Liver (tissue), 9 donors: ENCODE measurements around the gene SCART1. TPM values are rescaled to one million over a fixed set of nuclear protein-coding genes. Genes with fewer than 3 reads are reported as not detected.

Experiments used
- DNase-seq: peaks from one replicate; pipeline ENCODE4 v3.0.0-alpha.2; 2017; ENCODE audit warnings: low spot score
- H3K27ac ChIP-seq, 2 donors: one replicate each; pipeline ENCODE4 v1.7.0; 2013; ENCODE audit warnings: inconsistent platforms in 2 of 2, low read length in 2 of 2, control low read depth in 1 of 2, low read depth in 1 of 2, mild to moderate bottlenecking in 1 of 2
- H3K27me3 ChIP-seq, 4 donors: one replicate each; pipeline versions ENCODE4 v1.6.1 to v1.7.0; 2013; ENCODE audit warnings: low read length in 3 of 4, inconsistent platforms in 1 of 4, mild to moderate bottlenecking in 1 of 4, moderate library complexity in 1 of 4; ENCODE audit not compliant: control insufficient read depth in 4 of 4, insufficient read depth in 4 of 4
- H3K36me3 ChIP-seq, 4 donors: one replicate each; pipeline versions ENCODE4 v1.6.1 to v1.7.0; 2013; ENCODE audit warnings: low read length in 3 of 4, mild to moderate bottlenecking in 3 of 4, low read depth in 1 of 4, moderate library complexity in 1 of 4; ENCODE audit not compliant: control insufficient read depth in 4 of 4, insufficient read depth in 3 of 4
- H3K4me1 ChIP-seq, 4 donors: one replicate each; pipeline versions ENCODE4 v1.6.1 to v1.7.0; 2013; ENCODE audit warnings: low read length in 3 of 4, mild to moderate bottlenecking in 3 of 4, moderate library complexity in 1 of 4; ENCODE audit not compliant: control insufficient read depth in 4 of 4, insufficient read depth in 4 of 4
- H3K4me3 ChIP-seq, 3 donors: one replicate each; pipeline versions ENCODE4 v1.6.1 to v1.7.0; 2013; ENCODE audit warnings: low read length in 3 of 3, control low read depth in 1 of 3, low read depth in 1 of 3, mild to moderate bottlenecking in 1 of 3
- H3K9ac ChIP-seq, 2 donors: one replicate each; pipeline ENCODE4 v1.7.0; 2013; ENCODE audit warnings: low read length in 2 of 2, mild to moderate bottlenecking in 2 of 2, moderate library complexity in 2 of 2, control low read depth in 1 of 2, low read depth in 1 of 2
- H3K9me3 ChIP-seq, 4 donors: one replicate each; pipeline versions ENCODE4 v1.6.1 to v1.7.0; 2013; ENCODE audit warnings: low read length in 3 of 4; ENCODE audit not compliant: control insufficient read depth in 4 of 4
- ATF3 ChIP-seq: IDR thresholded peaks from 2 replicates; pipeline ENCODE4 v1.6.1; 2016; ENCODE audit warnings: antibody characterized with exemption
- CTCF ChIP-seq: fragments of 150-350 bp; IDR thresholded peaks from 2 replicates; pipeline ENCODE4 v1.5.1; 2017; ENCODE audit warnings: improper control_type of control experiment, low read depth, low read length; ENCODE audit not compliant: missing input control
- EGR1 ChIP-seq, 2 donors: IDR thresholded peaks; 2 replicates each; pipeline ENCODE4 v1.6.1; 2016 to 2018; ENCODE audit warnings: antibody characterized with exemption in 2 of 2, low read depth in 2 of 2
- FOXA2 ChIP-seq: IDR thresholded peaks from 2 replicates; pipeline ENCODE4 v1.6.1; 2016; ENCODE audit warnings: antibody characterized with exemption
- GABPA ChIP-seq, 2 donors: IDR thresholded peaks in 1 of 2; conservative IDR thresholded peaks in 1 of 2; 2 replicates each; pipeline ENCODE4 v1.6.1; 2016; ENCODE audit warnings: antibody characterized with exemption in 2 of 2, mild to moderate bottlenecking in 1 of 2, moderate library complexity in 1 of 2
- HNF4A ChIP-seq, 2 donors: conservative IDR thresholded peaks; 2 replicates each; pipeline ENCODE4 v1.6.1; 2016; ENCODE audit warnings: antibody characterized with exemption in 2 of 2, mild to moderate bottlenecking in 2 of 2
- JUND ChIP-seq, 2 donors: IDR thresholded peaks; 2 replicates each; pipeline ENCODE4 v1.6.1; 2016; ENCODE audit warnings: antibody characterized with exemption in 2 of 2
- NR2F2 ChIP-seq: IDR thresholded peaks from 2 replicates; pipeline ENCODE4 v1.6.1; 2016; ENCODE audit warnings: antibody characterized with exemption
- RAD21 ChIP-seq, 2 donors: IDR thresholded peaks; 2 replicates each; pipeline ENCODE4 v1.6.1; 2016; ENCODE audit warnings: antibody characterized with exemption in 2 of 2, mild to moderate bottlenecking in 2 of 2
- RXRA ChIP-seq, 2 donors: IDR thresholded peaks; 2 replicates each; pipeline ENCODE4 v1.6.1; 2017 to 2018; ENCODE audit warnings: antibody characterized with exemption in 2 of 2, mild to moderate bottlenecking in 1 of 2
- SP1 ChIP-seq: IDR thresholded peaks from 2 replicates; pipeline ENCODE4 v1.6.1; 2018; ENCODE audit warnings: antibody characterized with exemption, mild to moderate bottlenecking
- TAF1 ChIP-seq: conservative IDR thresholded peaks from 2 replicates; pipeline ENCODE4 v1.6.1; 2016; ENCODE audit warnings: antibody characterized with exemption, mild to moderate bottlenecking
- YY1 ChIP-seq: IDR thresholded peaks from 2 replicates; pipeline ENCODE4 v1.6.1; 2016; ENCODE audit warnings: antibody characterized with exemption, mild to moderate bottlenecking
- WGBS: extraction: QIAGEN DNeasy Blood & Tissue Kit; methylation state at CpG from one replicate; pipeline ENCODE4 v1.1.7; 2013; 5-methylcytosine and 5-hydroxymethylcytosine counted together
- polyA plus RNA-seq, 2 donors: library from polyadenylated mRNA; stranded (reverse) in 1 of 2; unstranded in 1 of 2; fragments of 200-250 nt in 1 of 2; fragments of >200 nt in 1 of 2; fragmentation: Nextera tagmentation in 1 of 2; extraction: Ambion mirVana in 1 of 2; gene quantifications; one replicate each; pipeline versions ENCODE4 v1.2.1 to v1.2.3, GENCODE V29; 2013 to 2015
- total RNA-seq, 2 donors: library from RNA; depleted of rRNA; stranded (reverse); fragments of >200 nt; gene quantifications; one replicate each; pipeline ENCODE4 v1.2.3, GENCODE V29; 2014
- TF ChIP-seq, protein P1 (sequence below): IDR thresholded peaks from 2 replicates; pipeline ENCODE4 v1.6.1; 2016; ENCODE audit warnings: antibody characterized with exemption, mild to moderate bottlenecking
- TF ChIP-seq, protein P2 (sequence below): IDR thresholded peaks from 2 replicates; pipeline ENCODE4 v1.6.1; 2016; ENCODE audit warnings: antibody characterized with exemption
- donor health status: healthy.
- donor health status: healthy.
- donor health status: healthy.
- donor health status: healthy.
- donor health status: healthy.

The SCART1 gene
- total and polyA plus RNA-seq, 4 donors, result 0.32 to 1.1 (median 0.68) TPM

DNA sequence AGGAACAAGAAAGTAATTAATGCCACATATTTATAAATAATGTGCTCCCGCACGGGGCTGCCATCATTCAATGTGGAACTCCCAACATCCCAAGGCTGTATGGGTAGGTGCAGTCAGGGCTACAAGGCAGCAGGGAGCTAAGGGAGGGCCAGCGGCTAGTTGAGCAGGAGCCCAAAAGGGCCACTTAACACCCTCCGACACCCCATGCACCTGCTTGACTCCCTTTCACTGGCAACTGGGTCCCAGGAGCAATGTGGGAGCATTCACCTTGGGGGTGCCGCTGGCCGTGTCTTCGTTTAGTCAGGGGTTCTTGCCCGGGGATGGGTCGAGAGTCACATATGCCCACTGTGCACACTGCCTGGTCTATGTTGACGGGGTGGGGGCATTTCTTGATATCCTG, 27.9 kb downstream of the SCART1 start:
- TF ChIP-seq EGR1 (IDR thresholded peaks at IDR 0.05; ENCODE audit: low read depth in 2 of 2) (no peak), RAD21 (IDR thresholded peaks at IDR 0.05) (no peak), ATF3 (no peak), YY1 (no peak), GABPA (IDR thresholded peaks at IDR 0.05 in 1 of 2, conservative IDR thresholded peaks at IDR 0.05 in 1 of 2) (no peak)
- no peak overlapping the region for H3K4me3 ChIP-seq
- H3K36me3 ChIP-seq, result no peaks in the 10 kb centered on the region
- DNase-seq, result no peak
- 87% methylated on average over 10 of the region's 10 CpGs for whole genome bisulfite sequencing
- no peak overlapping the region for H3K27ac ChIP-seq
- no peaks in the 10 kb centered on the region for H3K27me3 ChIP-seq
- H3K9me3 ChIP-seq, result peaks cover 2 to 5% (median 4%) of the 10 kb centered on the region in 4 donors
- H3K4me1 ChIP-seq, result no peaks in the 10 kb centered on the region
- no peak overlapping the region for H3K9ac ChIP-seq

DNA sequence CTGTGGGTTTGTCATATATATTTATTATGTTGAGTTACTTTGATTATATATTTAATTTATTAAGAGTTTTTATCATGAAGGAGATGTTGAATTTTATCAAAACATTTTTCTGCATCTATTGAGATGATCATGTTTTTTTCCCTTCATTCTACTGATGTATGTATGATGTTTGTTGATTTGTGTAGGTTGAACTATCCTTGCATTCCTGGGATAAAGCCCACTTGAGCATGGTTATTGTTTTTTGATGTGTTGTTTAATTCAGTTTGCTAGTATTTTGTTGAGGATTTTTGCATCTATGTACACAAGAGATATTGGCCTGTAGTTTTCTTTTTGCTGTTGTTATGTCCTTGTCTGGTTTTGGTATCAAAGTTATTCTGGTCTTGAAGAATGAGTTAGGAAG, 31.1 kb downstream of the SCART1 start:
- no peak overlapping the region for H3K9ac ChIP-seq
- H3K4me1 ChIP-seq, result no peaks in the 10 kb centered on the region
- H3K9me3 ChIP-seq, result peaks cover 2 to 12% (median 6%) of the 10 kb centered on the region in 4 donors
- H3K4me3 ChIP-seq, result no peak overlapping the region
- no peaks in the 10 kb centered on the region for H3K36me3 ChIP-seq
- H3K27me3 ChIP-seq, result no peaks in the 10 kb centered on the region
- H3K27ac ChIP-seq, result no peak overlapping the region
- TF ChIP-seq RAD21 (IDR thresholded peaks at IDR 0.05) (no peak), FOXA2 (no peak), TAF1 (no peak), JUND (IDR thresholded peaks at IDR 0.05) (no peak), GABPA (IDR thresholded peaks at IDR 0.05 in 1 of 2, conservative IDR thresholded peaks at IDR 0.05 in 1 of 2) (no peak), HNF4A (conservative IDR thresholded peaks at IDR 0.05) (no peak), NR2F2 (no peak), ATF3 (no peak), RXRA (IDR thresholded peaks at IDR 0.05) (no peak)
- TF ChIP-seq, protein P1, sequence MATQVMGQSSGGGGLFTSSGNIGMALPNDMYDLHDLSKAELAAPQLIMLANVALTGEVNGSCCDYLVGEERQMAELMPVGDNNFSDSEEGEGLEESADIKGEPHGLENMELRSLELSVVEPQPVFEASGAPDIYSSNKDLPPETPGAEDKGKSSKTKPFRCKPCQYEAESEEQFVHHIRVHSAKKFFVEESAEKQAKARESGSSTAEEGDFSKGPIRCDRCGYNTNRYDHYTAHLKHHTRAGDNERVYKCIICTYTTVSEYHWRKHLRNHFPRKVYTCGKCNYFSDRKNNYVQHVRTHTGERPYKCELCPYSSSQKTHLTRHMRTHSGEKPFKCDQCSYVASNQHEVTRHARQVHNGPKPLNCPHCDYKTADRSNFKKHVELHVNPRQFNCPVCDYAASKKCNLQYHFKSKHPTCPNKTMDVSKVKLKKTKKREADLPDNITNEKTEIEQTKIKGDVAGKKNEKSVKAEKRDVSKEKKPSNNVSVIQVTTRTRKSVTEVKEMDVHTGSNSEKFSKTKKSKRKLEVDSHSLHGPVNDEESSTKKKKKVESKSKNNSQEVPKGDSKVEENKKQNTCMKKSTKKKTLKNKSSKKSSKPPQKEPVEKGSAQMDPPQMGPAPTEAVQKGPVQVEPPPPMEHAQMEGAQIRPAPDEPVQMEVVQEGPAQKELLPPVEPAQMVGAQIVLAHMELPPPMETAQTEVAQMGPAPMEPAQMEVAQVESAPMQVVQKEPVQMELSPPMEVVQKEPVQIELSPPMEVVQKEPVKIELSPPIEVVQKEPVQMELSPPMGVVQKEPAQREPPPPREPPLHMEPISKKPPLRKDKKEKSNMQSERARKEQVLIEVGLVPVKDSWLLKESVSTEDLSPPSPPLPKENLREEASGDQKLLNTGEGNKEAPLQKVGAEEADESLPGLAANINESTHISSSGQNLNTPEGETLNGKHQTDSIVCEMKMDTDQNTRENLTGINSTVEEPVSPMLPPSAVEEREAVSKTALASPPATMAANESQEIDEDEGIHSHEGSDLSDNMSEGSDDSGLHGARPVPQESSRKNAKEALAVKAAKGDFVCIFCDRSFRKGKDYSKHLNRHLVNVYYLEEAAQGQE, result no peak
- no peak for DNase-seq

DNA sequence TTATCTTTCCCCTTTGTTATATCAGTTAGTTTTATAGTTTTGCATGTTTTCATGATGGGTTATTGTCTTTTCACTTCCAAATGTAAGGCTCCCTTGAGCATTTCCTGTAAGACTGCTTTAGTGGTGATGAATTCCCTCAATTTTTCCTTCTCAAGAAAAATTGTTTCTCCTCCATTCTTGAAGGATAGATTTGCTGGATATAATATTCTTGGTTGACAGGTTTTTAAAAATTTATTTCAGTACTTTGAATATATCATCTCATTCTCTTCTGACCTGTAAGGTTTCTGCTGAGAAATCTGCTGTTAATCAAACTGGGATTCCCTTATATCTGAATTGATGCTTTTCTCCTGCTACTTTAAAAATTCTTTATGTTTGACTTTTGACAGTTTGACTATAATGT, 33.3 kb downstream of the SCART1 start:
- Histone ChIP-seq H3K9ac (no peak overlapping the region), H3K4me3 (no peak overlapping the region), H3K27ac (no peak overlapping the region), H3K27me3 (no peaks in the 10 kb centered on the region), H3K9me3 (peaks cover 2 to 12% (median 6%) of the 10 kb centered on the region in 4 donors), H3K36me3 (no peaks in the 10 kb centered on the region), H3K4me1 (no peaks in the 10 kb centered on the region)
- TF ChIP-seq GABPA (IDR thresholded peaks at IDR 0.05 in 1 of 2, conservative IDR thresholded peaks at IDR 0.05 in 1 of 2) (no peak), SP1 (no peak), EGR1 (IDR thresholded peaks at IDR 0.05; ENCODE audit: low read depth in 2 of 2) (no peak), RAD21 (IDR thresholded peaks at IDR 0.05) (no peak), CTCF (no peak), HNF4A (conservative IDR thresholded peaks at IDR 0.05) (no peak)
- TF ChIP-seq, protein P2, sequence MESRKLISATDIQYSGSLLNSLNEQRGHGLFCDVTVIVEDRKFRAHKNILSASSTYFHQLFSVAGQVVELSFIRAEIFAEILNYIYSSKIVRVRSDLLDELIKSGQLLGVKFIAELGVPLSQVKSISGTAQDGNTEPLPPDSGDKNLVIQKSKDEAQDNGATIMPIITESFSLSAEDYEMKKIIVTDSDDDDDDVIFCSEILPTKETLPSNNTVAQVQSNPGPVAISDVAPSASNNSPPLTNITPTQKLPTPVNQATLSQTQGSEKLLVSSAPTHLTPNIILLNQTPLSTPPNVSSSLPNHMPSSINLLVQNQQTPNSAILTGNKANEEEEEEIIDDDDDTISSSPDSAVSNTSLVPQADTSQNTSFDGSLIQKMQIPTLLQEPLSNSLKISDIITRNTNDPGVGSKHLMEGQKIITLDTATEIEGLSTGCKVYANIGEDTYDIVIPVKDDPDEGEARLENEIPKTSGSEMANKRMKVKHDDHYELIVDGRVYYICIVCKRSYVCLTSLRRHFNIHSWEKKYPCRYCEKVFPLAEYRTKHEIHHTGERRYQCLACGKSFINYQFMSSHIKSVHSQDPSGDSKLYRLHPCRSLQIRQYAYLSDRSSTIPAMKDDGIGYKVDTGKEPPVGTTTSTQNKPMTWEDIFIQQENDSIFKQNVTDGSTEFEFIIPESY, result no peak
- no peak for DNase-seq
